Left renal pelvis (tissue), 4 donors: ENCODE results near the gene MSH4. TPM values are rescaled to one million over a fixed set of nuclear protein-coding genes. Genes with fewer than 3 reads are reported as not detected.
"Not testable (repeated sequence)": the region's sequence is repeated elsewhere in the genome, so short reads cannot be mapped to it uniquely, and the experiment has no call there.

Source experiments
- DNase-seq, 4 donors: peaks; one replicate each; pipeline ENCODE4 v3.0.0-alpha.2; 2013; ENCODE audit warnings: low read depth in 4 of 4, low spot score in 3 of 4
- polyA plus RNA-seq, 4 donors: library from polyadenylated mRNA; unstranded; fragments of 120-200 nt; gene quantifications; one replicate each; pipeline ENCODE4 v1.2.1, GENCODE V29; 2013; ENCODE audit not compliant: insufficient read length in 4 of 4

MSH4 gene
- under 1 TPM; 0.20 to 0.39 (median 0.36) TPM for polyA plus RNA-seq

DNA sequence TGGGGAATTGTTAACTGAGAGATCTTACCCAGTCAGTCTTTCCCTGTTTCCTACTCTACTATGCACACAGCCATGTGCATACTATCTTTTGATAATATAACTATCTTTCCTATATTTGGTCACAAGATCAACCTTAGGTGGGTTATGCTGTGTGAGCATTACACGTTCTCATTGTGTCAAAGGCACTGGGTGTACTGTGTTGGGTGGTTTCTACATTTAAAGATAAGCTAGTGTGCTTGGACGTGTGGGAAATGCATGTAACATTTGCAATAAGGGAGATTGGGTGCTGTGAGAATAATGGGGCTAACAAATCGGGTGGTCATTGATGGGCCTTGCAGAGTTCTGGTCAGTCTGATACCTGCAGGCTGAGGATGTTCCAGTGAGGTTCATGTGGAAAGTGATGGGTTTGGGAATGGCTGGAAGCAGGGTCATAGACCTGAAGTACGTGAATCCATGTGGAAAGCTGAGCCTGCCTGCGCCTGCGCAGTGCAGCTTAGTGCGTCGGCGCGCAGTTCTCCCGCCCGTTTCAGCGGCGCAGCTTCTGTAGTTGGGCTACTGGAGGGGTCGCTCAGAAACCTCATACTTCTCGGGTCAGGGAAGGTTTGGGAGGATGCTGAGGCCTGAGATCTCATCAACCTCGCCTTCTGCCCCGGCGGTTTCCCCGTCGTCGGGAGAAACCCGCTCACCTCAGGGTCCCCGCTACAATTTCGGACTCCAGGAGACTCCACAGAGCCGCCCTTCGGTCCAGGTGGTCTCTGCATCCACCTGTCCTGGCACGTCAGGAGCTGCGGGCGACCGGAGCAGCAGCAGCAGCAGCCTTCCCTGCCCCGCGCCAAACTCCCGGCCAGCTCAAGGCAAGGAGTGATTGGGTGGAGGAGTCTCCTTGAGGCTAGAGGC lies at the start of gene MSH4:
Gene MSH4 (plus strand): TSS at position 507 of the 897 bp plus-strand sequence. CDS start 104 bp downstream, at position 611.
- DNase-seq: no peak

DNA sequence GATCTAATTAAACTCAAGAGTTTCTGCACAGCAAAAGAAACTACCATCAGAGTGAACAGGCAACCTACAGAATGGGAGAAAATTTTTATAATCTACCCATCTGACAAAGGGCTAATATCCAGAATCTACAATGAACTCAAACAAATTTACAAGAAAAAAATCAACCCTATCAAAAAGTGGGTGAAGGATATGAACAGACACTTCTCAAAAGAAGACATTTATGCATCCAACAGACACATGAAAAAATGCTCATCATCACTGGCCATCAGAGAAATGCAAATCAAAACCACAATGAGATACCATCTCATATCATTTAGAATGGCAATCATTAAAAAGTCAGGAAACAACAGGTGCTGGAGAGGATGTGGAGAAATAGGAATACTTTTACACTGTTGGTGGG lies 39.5 kb upstream of the MSH4 start:
- DNase-seq: not testable (repeated sequence)

DNA sequence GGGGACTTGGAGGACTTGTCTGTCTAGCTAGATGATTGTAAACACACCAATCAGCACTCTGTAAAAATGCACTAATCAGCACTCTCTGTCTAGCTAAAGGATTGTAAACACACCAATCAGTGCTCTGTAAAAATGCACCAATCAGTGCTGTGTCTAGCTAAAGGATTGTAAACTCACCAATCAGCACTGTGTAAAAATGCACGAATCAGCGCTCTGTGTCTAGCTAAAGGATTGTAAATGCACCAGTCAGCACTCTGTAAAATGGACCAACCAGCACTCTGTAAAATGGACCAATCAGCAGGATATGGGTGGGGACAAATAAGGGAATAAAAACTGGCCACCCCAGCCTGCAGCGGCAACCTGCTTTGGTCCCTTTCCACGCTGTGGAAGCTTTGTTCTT lies 38.1 kb upstream of the MSH4 start:
- not testable (repeated sequence) for DNase-seq

DNA sequence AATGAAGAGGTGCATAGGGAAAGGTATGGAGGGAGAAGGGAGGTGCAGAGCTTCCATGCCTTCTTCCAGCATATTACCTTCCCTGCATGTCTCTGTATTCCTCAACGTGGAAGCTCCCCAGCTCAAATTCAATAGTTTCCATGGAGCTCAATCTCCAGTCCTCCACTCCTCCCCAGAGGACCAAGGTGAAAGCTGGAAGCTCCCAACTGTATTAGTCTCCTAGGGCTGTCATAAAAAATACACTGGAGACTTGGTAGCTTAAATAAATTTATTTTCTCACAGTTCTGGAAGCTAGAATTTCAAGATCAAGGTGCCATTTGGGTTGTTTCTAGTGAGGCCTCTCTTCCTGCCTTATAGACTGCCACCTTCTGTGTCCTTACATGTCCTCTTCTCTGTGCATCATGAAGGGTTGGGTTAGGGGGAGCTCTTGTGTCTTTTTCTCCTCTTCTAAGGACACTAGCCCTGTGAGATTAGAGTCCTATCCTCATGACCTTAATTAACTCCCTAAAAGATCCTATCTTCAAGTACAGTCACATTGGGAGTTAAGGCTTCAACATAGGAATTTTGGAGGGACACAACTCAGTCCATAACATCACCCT lies 32.5 kb upstream of the MSH4 start:
- no peak for DNase-seq

DNA sequence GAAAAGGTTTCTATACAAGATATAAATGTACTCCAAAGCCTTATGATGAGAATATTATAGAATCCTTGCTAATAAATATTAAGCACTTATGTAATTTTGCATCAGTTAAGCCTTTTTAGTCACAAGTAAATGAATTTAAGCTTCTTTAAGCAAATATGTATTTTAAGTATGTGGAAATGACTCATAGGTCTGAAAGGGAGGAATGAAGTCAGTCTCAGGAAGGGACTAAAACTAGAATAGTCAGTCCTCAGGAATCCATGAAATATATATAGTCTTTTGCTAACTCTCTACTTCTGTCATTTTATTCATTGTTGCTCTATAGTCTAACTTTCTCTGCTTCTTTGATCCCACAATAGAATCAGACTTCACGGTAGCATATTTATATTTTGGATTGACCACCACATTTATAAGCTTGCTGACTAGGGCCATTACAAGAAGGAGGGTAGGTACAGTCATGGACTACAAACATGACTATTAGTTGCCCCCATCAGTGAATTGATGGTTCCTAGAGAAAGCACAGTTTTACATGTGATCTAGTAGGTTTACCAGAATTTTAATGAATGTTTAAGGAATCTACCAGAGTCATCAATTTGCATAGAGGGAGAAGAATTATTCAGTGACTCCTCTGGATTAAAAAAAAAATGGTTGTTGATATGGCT lies 30.9 kb upstream of the MSH4 start:
- no peak for DNase-seq

DNA sequence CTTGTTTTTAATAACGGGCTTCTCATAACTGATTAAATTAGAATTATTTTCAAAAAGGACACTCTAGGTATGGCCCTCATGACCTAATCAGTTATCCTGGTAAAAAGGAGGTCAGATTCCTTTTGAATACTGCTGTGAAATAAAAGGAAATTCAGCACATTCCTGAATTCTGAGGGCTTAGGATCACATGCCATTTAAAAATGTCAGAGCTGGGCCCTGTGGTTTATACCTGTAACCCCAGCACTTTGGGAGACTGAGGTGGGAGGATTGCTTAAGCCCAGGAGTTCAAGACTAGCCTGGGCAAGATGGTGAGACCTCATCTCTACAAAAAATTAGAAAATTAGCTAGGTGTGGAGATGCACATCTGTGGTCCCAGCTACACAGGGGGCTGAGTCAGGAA lies 28.7 kb upstream of the MSH4 start:
- no peak for DNase-seq

DNA sequence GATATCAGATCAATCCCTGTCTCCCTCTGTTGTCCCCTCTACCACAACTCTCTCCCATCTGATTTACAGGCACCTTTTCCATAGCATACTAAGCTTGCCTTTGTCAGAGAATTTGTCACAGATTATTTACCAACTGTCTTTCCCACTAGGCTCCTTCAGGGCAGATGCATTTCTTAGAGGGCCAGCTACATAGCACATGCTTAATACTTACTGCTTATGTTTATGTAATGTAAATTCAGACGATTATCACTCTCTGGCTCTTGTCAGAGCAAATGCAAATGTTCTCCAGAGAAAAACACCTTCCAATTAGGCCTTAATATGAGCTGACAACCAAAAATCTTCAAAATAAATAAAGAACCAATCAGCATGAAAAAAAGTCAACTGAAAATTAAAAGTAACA lies 25.9 kb upstream of the MSH4 start:
- DNase-seq: no peak

DNA sequence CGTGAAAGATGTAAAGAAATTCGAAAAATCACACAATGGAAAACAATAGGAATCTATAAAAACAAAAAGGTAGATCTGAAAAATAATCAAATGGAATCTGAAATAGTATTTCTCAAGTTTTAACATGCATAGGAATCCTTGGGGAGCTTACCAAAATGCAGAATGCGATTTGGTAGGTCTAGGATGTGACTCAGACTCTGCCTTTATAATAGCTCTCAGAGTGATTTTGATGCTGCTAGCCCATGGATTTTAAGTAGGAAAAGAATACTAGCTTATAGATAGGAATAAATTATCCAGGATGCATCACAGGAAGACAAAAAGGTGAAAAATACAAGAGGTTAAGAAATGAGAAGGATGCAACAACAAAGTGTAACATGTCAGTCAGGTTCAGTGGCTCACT lies 24.7 kb upstream of the MSH4 start:
- no peak for DNase-seq

DNA sequence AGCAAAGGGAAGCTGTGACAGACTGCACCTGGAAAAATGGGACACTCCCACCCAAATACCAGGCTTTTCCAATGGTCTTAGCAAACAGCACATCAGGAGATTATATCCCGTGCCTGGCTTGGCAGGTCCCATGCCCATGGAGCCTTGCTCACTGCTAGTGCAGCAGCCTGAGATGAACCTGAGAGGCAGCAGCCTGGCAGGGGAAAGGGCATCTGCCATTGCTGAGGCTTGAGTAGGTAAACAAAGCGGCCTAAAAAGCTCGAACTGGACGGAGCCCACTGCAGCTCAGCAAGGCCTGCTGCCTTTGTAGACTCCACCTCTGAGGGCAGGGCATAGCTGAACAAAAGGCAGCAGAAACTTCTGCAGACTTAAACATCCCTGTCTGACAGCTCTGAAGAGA lies 18.9 kb upstream of the MSH4 start:
- DNase-seq: not testable (repeated sequence)

DNA sequence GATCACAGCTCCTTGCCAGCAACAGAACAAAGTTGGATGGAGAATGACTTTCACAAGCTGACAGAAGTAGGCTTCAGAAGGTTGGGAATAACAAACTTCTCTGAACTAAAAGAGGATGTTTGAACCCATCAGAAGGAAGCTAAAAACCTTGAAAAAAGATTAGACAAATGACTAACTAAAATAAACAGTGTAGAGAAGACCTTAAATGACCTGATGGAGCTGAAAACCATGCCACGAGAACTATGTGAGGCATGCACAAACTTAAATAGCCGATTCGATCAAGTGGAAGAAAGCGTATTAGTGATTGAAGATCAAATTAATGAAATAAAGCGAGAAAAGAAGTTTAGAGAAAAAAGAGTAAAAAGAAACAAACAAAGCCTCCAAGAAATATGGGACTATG lies 18.0 kb upstream of the MSH4 start:
- DNase-seq: not testable (repeated sequence)

DNA sequence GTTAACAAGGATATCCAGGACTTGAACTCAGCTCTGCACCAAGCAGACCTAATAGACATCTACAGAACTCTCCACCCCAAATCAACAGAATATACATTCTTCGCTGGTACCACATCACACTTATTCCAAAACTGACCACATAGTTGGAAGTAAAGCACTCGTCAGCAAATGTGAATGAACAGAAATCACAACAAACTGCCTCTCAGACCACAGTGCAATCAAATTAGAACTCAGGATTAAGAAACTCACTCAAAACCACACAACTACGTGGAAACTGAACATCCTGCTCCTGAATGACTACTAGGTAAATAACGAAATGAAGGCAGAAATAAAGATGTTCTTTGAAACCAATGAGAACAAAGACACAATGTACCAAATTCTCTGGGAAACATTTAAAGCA lies 16.5 kb upstream of the MSH4 start:
- DNase-seq: not testable (repeated sequence)

DNA sequence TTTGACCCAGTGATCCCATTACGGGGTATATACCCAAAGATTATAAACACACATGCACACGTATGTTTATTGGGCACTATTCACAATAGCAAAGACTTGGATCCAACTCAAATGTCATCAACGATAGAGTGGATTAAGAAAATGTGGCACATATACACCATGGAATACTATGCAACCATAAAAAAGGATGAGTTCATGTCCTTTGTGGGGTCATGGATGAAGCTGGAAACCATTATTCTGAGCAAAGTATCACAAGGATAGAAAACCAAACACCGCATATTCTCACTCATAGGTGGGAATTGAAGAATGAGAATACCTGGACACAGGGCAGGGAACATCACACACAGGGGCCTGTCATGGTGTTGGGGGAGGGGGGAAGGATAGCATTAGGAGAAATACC lies 12.8 kb upstream of the MSH4 start:
- DNase-seq: not testable (repeated sequence)

DNA sequence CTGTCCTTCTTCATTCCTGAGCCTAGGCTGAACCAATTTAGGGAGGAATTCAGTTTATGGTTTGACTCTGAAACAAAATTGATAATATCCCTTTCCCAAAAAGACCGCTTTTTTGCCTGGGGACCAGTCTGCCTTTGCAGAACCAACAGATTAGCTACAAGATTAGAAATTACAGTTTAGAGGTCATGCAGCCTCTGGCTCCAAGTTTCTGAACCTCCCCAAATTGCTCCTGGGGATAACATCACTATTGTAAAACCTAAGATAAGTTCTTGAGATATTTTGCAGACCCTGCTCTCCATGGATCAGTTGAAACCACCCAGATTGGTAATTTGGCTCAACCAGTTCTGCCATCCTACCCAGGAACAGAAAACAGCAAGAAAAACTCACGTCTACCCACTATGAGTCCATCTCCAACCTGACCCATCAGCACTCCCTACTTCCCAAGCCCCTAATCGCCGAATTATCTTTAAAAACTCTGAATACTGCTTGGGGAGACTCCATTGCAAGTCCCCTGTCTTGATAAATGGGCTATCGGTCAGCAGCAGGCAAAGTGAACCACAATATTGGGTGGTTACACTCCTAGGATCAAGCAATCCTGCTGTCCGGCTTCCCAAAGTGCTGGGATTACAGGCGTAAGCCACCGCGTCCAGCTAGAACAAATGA lies 11.2 kb upstream of the MSH4 start:
- DNase-seq: no peak

DNA sequence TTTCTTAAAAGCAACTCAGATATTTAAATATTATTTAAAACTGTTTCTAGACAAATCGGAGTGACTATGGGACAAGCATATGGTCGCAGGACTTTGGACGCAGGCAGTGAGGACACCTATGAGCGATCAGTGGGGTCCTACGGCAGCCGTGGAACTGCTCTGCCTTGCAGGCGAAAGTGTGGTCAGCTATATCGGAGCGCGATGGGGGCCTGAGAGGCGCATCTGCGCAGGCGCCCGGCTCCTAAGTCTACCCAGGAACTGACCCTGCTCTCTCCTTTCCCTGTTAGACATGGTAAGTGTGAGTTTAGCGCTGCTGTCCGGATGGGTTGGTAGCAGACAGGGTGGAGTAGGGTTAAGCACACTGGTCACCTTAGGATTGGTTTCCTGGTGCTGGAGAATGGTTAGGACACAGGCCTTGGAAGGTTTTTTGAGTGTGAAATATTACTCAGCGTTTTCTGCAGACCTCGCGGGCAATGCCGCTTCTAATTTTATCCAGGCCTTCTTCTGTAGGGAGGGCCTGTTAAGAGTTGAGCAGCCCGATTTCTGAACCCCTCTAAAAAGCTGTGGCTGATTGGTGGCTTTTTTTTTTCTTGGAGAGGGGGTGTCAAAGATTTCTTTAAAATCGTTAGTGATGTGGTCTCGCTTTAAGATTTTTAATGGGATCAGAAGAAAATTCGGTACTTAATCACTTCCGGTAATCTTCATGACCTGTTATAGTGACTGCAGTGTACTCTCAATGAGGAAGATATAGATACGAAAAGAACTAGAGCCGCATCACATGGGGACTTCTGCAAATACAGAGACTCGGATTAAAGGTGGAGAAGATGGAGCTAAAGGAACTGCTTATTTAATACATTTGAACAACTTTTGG lies 10.5 kb upstream of the MSH4 start, which contains the start of gene RABGGTB:
Gene RABGGTB (plus strand): TSS at position 274 of the 871 bp plus-strand sequence. CDS start 16 bp downstream, at position 290.
- peak; percentile 92 to 97 (median 94) for DNase-seq

DNA sequence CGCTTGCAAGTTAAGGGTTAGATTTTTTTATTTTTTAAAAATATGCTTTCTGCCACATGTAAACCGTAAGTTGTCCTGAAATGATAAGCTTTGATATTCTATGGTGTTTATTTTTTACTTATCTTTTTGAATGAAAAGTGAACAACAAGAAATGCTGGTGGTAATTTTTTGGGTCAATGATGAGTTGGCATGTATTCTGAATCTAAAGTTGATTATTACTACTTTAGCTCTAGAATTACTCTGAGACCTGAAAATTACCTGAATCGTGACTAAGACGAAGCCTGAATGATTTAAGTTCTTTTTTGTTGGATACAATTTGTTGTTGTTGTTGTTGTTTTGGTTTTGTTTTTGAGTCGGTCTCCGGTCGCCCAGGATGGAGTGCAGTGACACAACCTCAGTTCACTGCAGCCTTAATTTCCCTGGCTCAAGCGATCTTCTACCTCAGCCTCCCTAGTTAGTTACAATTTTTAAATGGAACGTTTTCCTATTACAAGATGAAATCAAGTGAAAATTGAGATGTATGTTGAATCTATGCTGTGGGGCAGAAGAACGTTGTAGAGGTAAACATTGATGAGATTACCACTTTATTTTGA lies 9.7 kb upstream of the MSH4 start:
- DNase-seq: no peak

DNA sequence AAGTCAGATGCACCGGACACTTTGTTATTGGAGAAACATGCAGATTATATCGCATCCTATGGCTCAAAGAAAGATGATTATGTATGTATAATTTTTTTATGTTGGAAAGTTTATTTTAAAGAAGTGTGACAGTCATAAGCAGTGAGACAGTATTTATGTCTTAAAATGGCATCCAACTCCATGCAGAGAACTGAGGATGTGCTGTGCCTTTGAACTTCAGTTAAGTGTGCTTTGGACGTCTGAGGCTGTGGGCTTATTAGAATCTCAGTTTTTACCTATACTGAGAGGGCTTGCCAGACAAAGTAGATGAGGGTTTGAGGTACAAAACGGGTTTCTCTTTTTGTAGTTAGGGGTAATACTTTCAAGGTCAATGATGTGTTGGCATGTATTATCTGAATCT lies 9.2 kb upstream of the MSH4 start:
- DNase-seq: no peak

DNA sequence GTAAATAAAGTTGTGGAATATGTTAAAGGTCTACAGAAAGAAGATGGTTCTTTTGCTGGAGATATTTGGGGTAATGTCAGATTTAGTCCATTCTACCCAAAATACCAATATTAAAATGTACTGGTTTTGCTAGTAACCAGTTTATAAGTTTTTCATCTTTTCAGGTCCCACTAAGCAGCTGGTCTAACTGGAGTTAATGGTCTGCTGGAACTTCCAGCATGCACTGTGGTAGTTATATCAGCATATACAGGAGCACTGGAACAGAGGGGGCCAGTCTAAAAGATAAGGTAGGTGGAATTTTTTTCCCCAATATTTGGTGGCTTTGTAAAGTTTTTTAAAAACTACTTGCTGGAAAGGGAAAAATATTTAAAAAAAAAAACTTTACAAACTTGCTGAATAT lies 6.7 kb upstream of the MSH4 start:
- no peak for DNase-seq

DNA sequence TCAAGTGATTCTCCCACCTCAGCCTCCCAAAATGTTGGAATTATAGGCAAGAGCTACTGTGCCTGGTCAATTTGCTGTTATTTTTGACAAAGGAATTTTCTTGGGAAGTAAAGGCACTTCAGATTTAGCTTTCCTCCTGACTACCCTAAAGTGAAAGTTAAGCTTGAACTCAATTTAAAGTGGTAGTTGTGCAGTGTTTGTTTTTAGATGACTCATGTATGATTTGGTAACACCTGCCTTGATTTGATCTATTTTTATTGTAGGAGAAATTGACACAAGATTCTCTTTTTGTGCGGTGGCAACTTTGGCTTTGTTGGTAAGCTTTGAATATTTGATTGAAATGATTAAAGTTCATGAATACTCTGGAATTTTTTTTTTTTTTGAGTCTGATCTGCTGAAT lies 5.7 kb upstream of the MSH4 start:
- DNase-seq: no peak

DNA sequence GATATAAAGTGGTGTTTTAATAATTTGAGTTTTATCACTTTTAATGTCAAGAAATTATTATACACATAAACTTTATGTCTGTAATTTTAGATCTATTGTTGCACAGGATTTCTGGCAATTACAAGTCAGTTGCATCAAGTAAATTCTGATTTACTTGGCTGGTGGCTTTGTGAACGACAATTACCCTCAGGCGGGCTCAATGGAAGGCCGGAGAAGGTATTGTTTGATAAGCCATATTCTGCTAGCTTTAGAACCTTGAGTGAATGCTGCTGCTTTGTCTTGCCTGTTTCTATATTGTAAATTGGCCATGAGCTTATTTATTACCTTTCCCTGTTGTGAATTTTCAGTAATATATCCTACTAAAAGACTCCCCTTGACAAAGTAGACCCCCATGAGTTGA lies 4.6 kb upstream of the MSH4 start:
- DNase-seq: no peak

DNA sequence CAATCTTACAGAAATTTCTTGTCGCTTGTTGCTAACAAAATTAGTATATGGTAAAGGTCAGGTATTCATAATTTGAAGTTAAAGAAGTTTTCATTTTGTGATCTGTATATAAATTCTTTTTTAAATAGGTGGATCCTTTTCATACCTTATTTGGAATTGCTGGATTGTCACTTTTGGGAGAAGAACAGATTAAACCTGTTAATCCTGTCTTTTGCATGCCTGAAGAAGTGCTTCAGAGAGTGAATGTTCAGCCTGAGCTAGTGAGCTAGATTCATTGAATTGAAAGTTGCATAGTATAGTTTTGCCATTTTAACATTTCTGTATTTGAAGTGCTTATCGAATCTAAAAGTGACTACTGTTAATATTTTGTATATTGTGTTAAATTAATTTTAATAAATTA lies 2.3 kb upstream of the MSH4 start:
- DNase-seq: no peak
